ENCODE measurements around the gene INSYN1. TPM values are rescaled to one million over a fixed set of nuclear protein-coding genes. Genes with fewer than 3 reads are reported as not detected.

Gene INSYN1
- polyA plus RNA-seq, 3 donors = not detected

GRCh38 chr15:73709241-73709640 is 43.9 kb downstream of the INSYN1 start:
- no peaks in the 10 kb centered on the region for H3K9me3 Mint-ChIP-seq
- Histone ChIP-seq H3K79me2 (ENCODE audit: insufficient read depth, low read length) (no peaks in the 10 kb centered on the region), H3K9me3 (replicated peaks in 1 of 2; ENCODE audit: control insufficient read depth in 1 of 2, insufficient read depth in 1 of 2, low read length in 2 of 2) (no peaks in the 10 kb centered on the region), H3K9ac (ENCODE audit: insufficient read depth, low read length, poor library complexity, severe bottlenecking) (no peak overlapping the region), H3K4me3 (replicated peaks in 1 of 3; ENCODE audit: low read depth in 2 of 3, low read length in 3 of 3) (no peak overlapping the region), H3K27ac (ENCODE audit: low read depth in 1 of 2, low read length in 2 of 2) (no peak overlapping the region), H3K4me1 (ENCODE audit: control insufficient read depth in 1 of 2, insufficient read depth in 2 of 2, low read length in 2 of 2) (peaks cover 12 to 15% of the 10 kb centered on the region in 2 donors), H4K20me1 (ENCODE audit: insufficient read depth, low read length) (no peaks in the 10 kb centered on the region), H2AFZ (ENCODE audit: insufficient read depth, low read depth, low read length, poor library complexity, severe bottlenecking) (no peak overlapping the region), H3K27me3 (ENCODE audit: control insufficient read depth in 2 of 2, insufficient read depth in 2 of 2, low read length in 2 of 2) (no peaks in the 10 kb centered on the region), H3K36me3 (replicated peaks in 1 of 2; ENCODE audit: control insufficient read depth in 1 of 2, insufficient read depth in 2 of 2, low read length in 2 of 2) (no peaks in the 10 kb centered on the region), H3K4me2 (replicated peaks; ENCODE audit: extremely low read depth, low read length, poor library complexity, severe bottlenecking) (no peak overlapping the region)
- no peak overlapping the region for H3K4me3 Mint-ChIP-seq
- intact Hi-C loops (cut with micrococcal nuclease) = no loop called here
- 92% methylated on average over 5 of the region's 6 CpGs for WGBS (ENCODE audit: insufficient coverage)
- no peak overlapping the region for H3K27ac Mint-ChIP-seq
- DNase-seq = no peak
- peaks cover 9 to 19% (median 10%) of the 10 kb centered on the region in 3 donors for H3K27me3 Mint-ChIP-seq (ENCODE audit: low read depth in 3 of 3)
- H3K36me3 Mint-ChIP-seq = no peaks in the 10 kb centered on the region
- H3K4me1 Mint-ChIP-seq = peaks cover 18% of the 10 kb centered on the region
- TF ChIP-seq CTCF (IDR thresholded peaks at IDR 0.05) = no peak

- Histone ChIP-seq H3K36me3 (replicated peaks in 1 of 2; ENCODE audit: control insufficient read depth in 1 of 2, insufficient read depth in 2 of 2, low read length in 2 of 2) (no peaks in the 10 kb centered on the region), H3K4me3 (replicated peaks in 1 of 3; ENCODE audit: low read depth in 2 of 3, low read length in 3 of 3) (no peak overlapping the region), H3K27ac (ENCODE audit: low read depth in 1 of 2, low read length in 2 of 2) (no peak overlapping the region), H4K20me1 (ENCODE audit: insufficient read depth, low read length) (no peaks in the 10 kb centered on the region), H3K79me2 (ENCODE audit: insufficient read depth, low read length) (no peaks in the 10 kb centered on the region), H2AFZ (ENCODE audit: insufficient read depth, low read depth, low read length, poor library complexity, severe bottlenecking) (no peak overlapping the region), H3K9me3 (replicated peaks in 1 of 2; ENCODE audit: control insufficient read depth in 1 of 2, insufficient read depth in 1 of 2, low read length in 2 of 2) (no peaks in the 10 kb centered on the region), H3K9ac (ENCODE audit: insufficient read depth, low read length, poor library complexity, severe bottlenecking) (no peak overlapping the region), H3K27me3 (ENCODE audit: control insufficient read depth in 2 of 2, insufficient read depth in 2 of 2, low read length in 2 of 2) (no peaks in the 10 kb centered on the region), H3K4me1 (ENCODE audit: control insufficient read depth in 1 of 2, insufficient read depth in 2 of 2, low read length in 2 of 2) (peaks cover 12 to 15% of the 10 kb centered on the region in 2 donors), H3K4me2 (replicated peaks; ENCODE audit: extremely low read depth, low read length, poor library complexity, severe bottlenecking) (no peak overlapping the region)
- no peak for TF ChIP-seq CTCF (IDR thresholded peaks at IDR 0.05)
- H3K27ac Mint-ChIP-seq = no peak overlapping the region
- WGBS (ENCODE audit: insufficient coverage) = 96% methylated on average over 6 of the region's 6 CpGs
- H3K4me3 Mint-ChIP-seq = no peak overlapping the region
- no peaks in the 10 kb centered on the region for H3K36me3 Mint-ChIP-seq
- H3K9me3 Mint-ChIP-seq = no peaks in the 10 kb centered on the region
- DNase-seq = no peak
- peaks cover 18% of the 10 kb centered on the region for H3K4me1 Mint-ChIP-seq
- peaks cover 10 to 17% (median 10%) of the 10 kb centered on the region in 3 donors for H3K27me3 Mint-ChIP-seq (ENCODE audit: low read depth in 3 of 3)
- intact Hi-C loops (cut with micrococcal nuclease) = no loop called here
These were observed 44.5 kb downstream of the INSYN1 start for GRCh38 chr15:73708691-73709090.
